A673 (cell line): ENCODE results near the gene TMBIM1. TPM values are rescaled to one million over a fixed set of nuclear protein-coding genes. Genes with fewer than 3 reads are reported as not detected.

Experiments
- BruUV-seq: library from RNA; stranded (reverse); fragments of 400-500 nt; replicated peaks from 2 replicates; lab custom pipeline; 2021; lab: Mats Ljungman, UMichigan
- CTCF ChIA-PET: fragments of 300-600 bp; sonication (Branson Sonifier 250); formaldehyde crosslinking; loops from one replicate; lab custom pipeline; 2022; ENCODE audit warnings: antibody characterized with exemption; lab: Charles Lee
- POLR2A ChIA-PET: fragments of 300-600 bp; sonication (Branson Sonifier 250); formaldehyde crosslinking; loops from one replicate; lab custom pipeline; 2022; ENCODE audit warnings: antibody characterized with exemption; ENCODE audit not compliant: low non-redundant PET; lab: Charles Lee
- DNase-seq: peaks from one replicate; pipeline ENCODE4 v3.0.0-alpha.2; 2015; ENCODE audit warnings: low spot score
- H3K27ac ChIP-seq: fragments of 200-600 bp; sonication (generic); 2 replicates; pipeline ENCODE4 v1.5.1; 2016; ENCODE audit warnings: mixed run types, low read depth, mild to moderate bottlenecking, mixed read lengths, antibody characterized with exemption, low read length; ENCODE audit not compliant: poor library complexity, severe bottlenecking
- H3K27me3 ChIP-seq: fragments of 200-600 bp; sonication (generic); replicated peaks from 2 replicates; pipeline ENCODE4 v1.6.1; 2017; ENCODE audit warnings: mixed run types, low read depth, mild to moderate bottlenecking, mixed read lengths, antibody characterized with exemption, low read length; ENCODE audit not compliant: insufficient read depth, poor library complexity
- H3K36me3 ChIP-seq: fragments of 200-600 bp; sonication (generic); 2 replicates; pipeline ENCODE4 v1.6.1; 2016; ENCODE audit warnings: mixed run types, mild to moderate bottlenecking, mixed read lengths, antibody characterized with exemption, low read length; ENCODE audit not compliant: insufficient read depth, poor library complexity, severe bottlenecking
- H3K4me1 ChIP-seq: fragments of 200-600 bp; sonication (generic); 2 replicates; pipeline ENCODE4 v1.6.1; 2017; ENCODE audit warnings: mixed run types, mild to moderate bottlenecking, mixed read lengths, antibody characterized with exemption, low read length; ENCODE audit not compliant: insufficient read depth, poor library complexity, severe bottlenecking
- H3K4me3 ChIP-seq: fragments of 200-600 bp; sonication (generic); 2 replicates; pipeline ENCODE4 v1.5.1; 2016; ENCODE audit warnings: low read depth, mixed run types, mild to moderate bottlenecking, mixed read lengths, low read length; ENCODE audit not compliant: poor library complexity, severe bottlenecking
- H3K9me3 ChIP-seq: fragments of 200-600 bp; sonication (generic); 2 replicates; pipeline ENCODE4 v1.6.1; 2016; ENCODE audit warnings: mixed run types, low read depth, mild to moderate bottlenecking, mixed read lengths, antibody characterized with exemption, low read length; ENCODE audit not compliant: poor library complexity, severe bottlenecking
- CTCF ChIP-seq: fragments of 300-800, 200-600 bp; sonication (generic); conservative IDR thresholded peaks from 2 replicates; pipeline ENCODE4 v1.5.1; 2017; ENCODE audit warnings: low read depth, mild to moderate bottlenecking, antibody characterized with exemption, low read length, moderate library complexity, mixed read lengths
- EZH2 ChIP-seq: fragments of 200-600 bp; sonication (generic); IDR thresholded peaks from 2 replicates; pipeline ENCODE4 v1.6.1; 2017; ENCODE audit warnings: borderline replicate concordance, low read depth, mild to moderate bottlenecking, mixed read lengths, antibody characterized with exemption, low read length; ENCODE audit not compliant: poor library complexity, severe bottlenecking
- intact Hi-C: fragments of 100-400 bp; cut with micrococcal nuclease; formaldehyde crosslinking; loops from one replicate; pipeline ENCODE4 v1.10.0; 2022; ENCODE audit not compliant: unreplicated experiment
- microRNA-seq: library from miRNA; unstranded; fragments of <30 nt; microRNA quantifications from one replicate; pipeline ENCODE4 v1.2.0, GENCODE V29; 2021
- total RNA-seq: library from RNA; stranded (reverse); gene quantifications from 2 replicates; pipeline ENCODE4 v1.2.3, GENCODE V29; 2021

TMBIM1 gene
- total RNA-seq, 1 experiment from 2014 or later = 43.9 TPM

GRCh38 chr2:218226903-218227302 is 65.4 kb downstream of the TMBIM1 start:
- no peak for DNase-seq
- ChIA-PET POLR2A (no interaction called here), CTCF (interaction anchor here (0.6 kb wide), 1 partner anchor 192 kb away, joined by 4 read pairs; no protein-coding TSS in a partner anchor)
- Histone ChIP-seq H3K36me3 (peaks cover 53% of the 10 kb centered on the region), H3K27ac (no peak overlapping the region), H3K9me3 (no peaks in the 10 kb centered on the region), H3K4me1 (peaks cover 36% of the 10 kb centered on the region), H3K4me3 (no peak overlapping the region), H3K27me3 (no peaks in the 10 kb centered on the region)
- intact Hi-C loops = no loop called here
- no TSS peak for BruUV-seq
- no peak for TF ChIP-seq CTCF
- TF ChIP-seq EZH2 = no peak

Small RNA genes within 50 kb of the gene (microRNA-seq; reads per million reads assigned to microRNA genes)
- gene MIR6513 (1.1 reads per million), gene MIR6810 (not detected)

Other genes starting within 250 kb of the TMBIM1 start
- gene RUFY4, start 223.2 kb downstream of the TMBIM1 start, total RNA-seq = 0.26 and 1.3 TPM in 2 replicates
- gene CXCR2, start 166.5 kb downstream of the TMBIM1 start, total RNA-seq = not detected in 2 replicates
- gene CXCR1, start 125.5 kb downstream of the TMBIM1 start, total RNA-seq = not detected in 2 replicates
- 241 and 291 TPM in 2 replicates for gene ARPC2, start 75.3 kb downstream of the TMBIM1 start, total RNA-seq
- 0.30 and 0.46 TPM in 2 replicates for gene GPBAR1, start 31.5 kb downstream of the TMBIM1 start, total RNA-seq
- gene AAMP, start 22.4 kb downstream of the TMBIM1 start, total RNA-seq = 74.7 and 78.8 TPM in 2 replicates
- 36.7 and 44.9 TPM in 2 replicates for gene PNKD, start 22.0 kb downstream of the TMBIM1 start, total RNA-seq
- gene CATIP, start 64.4 kb upstream of the TMBIM1 start, total RNA-seq = not detected in 2 replicates
- 0.09 TPM in 1 of 2 replicates, not detected in the other for gene SLC11A1, start 89.8 kb upstream of the TMBIM1 start, total RNA-seq
- 72.3 and 77.4 TPM in 2 replicates for gene CTDSP1, start 107.4 kb upstream of the TMBIM1 start, total RNA-seq
- gene VIL1, start 126.6 kb upstream of the TMBIM1 start, total RNA-seq = not detected in 2 replicates